Esophagus muscularis mucosa (tissue), 4 donors: Measurements from ENCODE around the gene MSANTD1. TPM values are rescaled to one million over a fixed set of nuclear protein-coding genes. Genes with fewer than 3 reads are reported as not detected.
A peak's percentile ranks its signal among the peaks of the same experiment; 100 is the strongest.

Experiments used
- DNase-seq: peaks from one replicate; pipeline ENCODE4 v3.0.0-alpha.2; 2017; ENCODE audit errors: extremely low spot score
- H3K27ac ChIP-seq, 4 donors: fragments of 200-600 bp; sonication (generic); replicated peaks in 1 of 4; 1 replicate in 3 of 4; 2 replicates in 1 of 4; pipeline ENCODE4 v1.5.1; 2016 to 2019; ENCODE audit warnings: mild to moderate bottlenecking in 1 of 4
- H3K27me3 ChIP-seq, 4 donors: fragments of 200-600 bp; sonication (generic); one replicate each; pipeline versions ENCODE4 v1.5.1 to v1.6.0; 2016 to 2019
- H3K36me3 ChIP-seq, 4 donors: fragments of 200-600 bp; sonication (generic); one replicate each; pipeline ENCODE4 v1.5.1; 2016 to 2019
- H3K4me1 ChIP-seq, 4 donors: fragments of 200-600 bp; sonication (generic); one replicate each; pipeline ENCODE4 v1.5.1; 2016 to 2019
- H3K4me3 ChIP-seq, 4 donors: fragments of 200-600 bp; sonication (generic); 1 replicate in 2 of 4; 2 replicates in 2 of 4; pipeline ENCODE4 v1.5.1; 2016 to 2019; ENCODE audit warnings: mild to moderate bottlenecking in 4 of 4, moderate library complexity in 1 of 4
- H3K9me3 ChIP-seq, 4 donors: fragments of 200-600 bp; sonication (generic); 1 replicate in 3 of 4; 2 replicates in 1 of 4; pipeline ENCODE4 v1.5.1; 2016 to 2019
- CTCF ChIP-seq, 3 experiments: fragments of 200-600 bp in 2 of 3; fragments of 450-650 bp in 1 of 3; sonication (generic) in 2 of 3; IDR thresholded peaks; one replicate each; pipeline ENCODE4 v1.5.1; 2017 to 2019; ENCODE audit warnings: antibody characterized with exemption in 3 of 3, mild to moderate bottlenecking in 2 of 3, moderate library complexity in 1 of 3
- EP300 ChIP-seq: sonication (generic); formaldehyde crosslinking; IDR thresholded peaks from one replicate; pipeline ENCODE4 v1.6.1; 2017; ENCODE audit warnings: antibody characterized with exemption
- POLR2A ChIP-seq: fragments of 450-650 bp; IDR thresholded peaks from one replicate; pipeline ENCODE4 v1.6.1; 2017; ENCODE audit warnings: antibody characterized with exemption, moderate library complexity, mild to moderate bottlenecking, low read depth
- POLR2AphosphoS5 ChIP-seq, 2 donors: sonication (generic); formaldehyde crosslinking; IDR thresholded peaks; one replicate each; pipeline ENCODE4 v1.6.1; 2017; ENCODE audit warnings: antibody characterized with exemption in 2 of 2
- WGBS: methylation state at CpG from one replicate; pipeline ENCODE4 v1.1.5; 2018; 5-methylcytosine and 5-hydroxymethylcytosine counted together
- intact Hi-C: fragments of 100-400 bp; cut with DNase I; formaldehyde crosslinking; loops from one replicate; pipeline ENCODE4 v1.15.1; 2023
- total RNA-seq, 4 donors: library from RNA; depleted of rRNA; stranded (reverse); fragments of >200 nt; gene quantifications; one replicate each; pipeline versions ENCODE4 v1.1.0 to v1.2.1, GENCODE V29; 2016

Gene MSANTD1
- total RNA-seq, 4 donors from 2014 or later, result 0.06 to 0.83 (median 0.40) TPM

DNA sequence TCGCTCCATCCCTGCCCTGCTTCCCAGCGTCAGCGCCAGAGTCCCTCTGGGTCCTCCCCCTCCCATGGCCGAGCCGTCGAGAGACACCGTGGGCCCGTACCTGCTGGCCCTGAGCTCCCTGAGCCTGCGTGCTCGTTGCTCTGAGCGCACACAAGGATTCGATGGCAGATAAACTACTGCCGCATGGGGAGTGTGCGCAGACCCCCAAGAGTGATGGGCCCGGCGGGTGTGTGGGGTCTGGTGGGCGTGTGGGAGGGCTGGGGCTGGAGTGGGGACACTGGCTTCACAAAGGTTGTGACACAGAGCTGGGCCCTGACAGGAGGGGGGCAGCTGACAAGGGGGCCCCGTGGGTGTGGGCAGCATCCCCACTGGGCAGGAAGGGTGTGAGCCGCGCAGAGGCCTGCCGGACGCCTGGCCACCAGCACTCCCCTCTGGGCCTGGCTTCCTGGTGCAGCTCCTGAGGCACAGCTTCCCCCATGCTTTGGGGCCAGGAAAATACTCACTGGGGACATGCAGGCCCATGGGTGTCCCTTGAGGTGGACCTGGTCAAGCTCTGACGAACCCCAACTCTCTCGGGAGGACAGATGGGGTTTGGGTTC lies 39.1 kb downstream of the MSANTD1 start:
- TF ChIP-seq POLR2AphosphoS5 (IDR thresholded peaks at IDR 0.05) (no peak), POLR2A (no peak), EP300 (no peak), CTCF (IDR thresholded peaks at IDR 0.05) (no peak)
- 85% methylated on average over 14 of the region's 24 CpGs for WGBS
- Histone ChIP-seq H3K27ac (no peak overlapping the region), H3K27me3 (peaks cover 0 to 31% (median 3%) of the 10 kb centered on the region in 4 donors), H3K4me3 (no peak overlapping the region), H3K36me3 (no peaks in the 10 kb centered on the region), H3K4me1 (peaks cover 22 to 47% (median 43%) of the 10 kb centered on the region in 4 donors), H3K9me3 (no peaks in the 10 kb centered on the region)
- intact Hi-C loops, result no loop called here
- no peak for DNase-seq

DNA sequence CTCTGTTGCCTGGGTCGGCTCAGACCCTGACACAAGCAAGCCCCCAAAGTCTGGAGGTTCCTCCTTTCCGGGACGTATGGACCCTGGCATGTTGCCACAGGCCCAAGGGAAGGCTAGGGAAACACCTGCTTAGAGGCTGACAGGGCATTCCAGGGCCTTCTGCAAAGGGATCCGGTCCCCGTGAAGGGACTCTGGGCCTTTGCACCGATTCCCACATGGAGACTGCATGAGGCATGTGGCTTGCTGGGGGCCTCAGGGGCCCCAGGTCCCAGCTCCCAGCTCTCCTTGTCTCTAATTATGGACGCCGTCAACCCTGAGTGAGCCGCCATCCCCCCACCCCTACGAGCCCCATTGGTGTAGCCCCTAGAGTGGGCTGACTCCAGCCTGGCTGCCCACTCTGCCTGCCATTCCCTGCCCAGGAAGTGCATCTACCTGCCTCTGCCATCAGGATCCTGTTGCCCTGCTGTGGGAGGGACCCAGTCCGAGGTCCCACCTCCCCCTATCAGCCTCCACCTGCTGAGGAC lies 39.7 kb downstream of the MSANTD1 start:
- H3K27me3 ChIP-seq, result peaks cover 0 to 28% (median 3%) of the 10 kb centered on the region in 4 donors
- 90% methylated on average over 3 of the region's 11 CpGs for WGBS
- no peak overlapping the region for H3K4me3 ChIP-seq
- no peaks in the 10 kb centered on the region for H3K36me3 ChIP-seq
- intact Hi-C loops, result no loop called here
- TF ChIP-seq CTCF (IDR thresholded peaks at IDR 0.05), result no peak
- no peak for TF ChIP-seq EP300
- TF ChIP-seq POLR2A, result no peak
- TF ChIP-seq POLR2AphosphoS5 (IDR thresholded peaks at IDR 0.05), result no peak
- H3K4me1 ChIP-seq, result peaks cover 23 to 50% (median 46%) of the 10 kb centered on the region in 4 donors
- no peak for DNase-seq
- no peak overlapping the region for H3K27ac ChIP-seq
- no peaks in the 10 kb centered on the region for H3K9me3 ChIP-seq

GRCh38 chr4:3290476-3290875 lies 41.5 kb downstream of the MSANTD1 start:
- WGBS, result 95% methylated on average over 11 of the region's 11 CpGs
- Histone ChIP-seq H3K36me3 (no peaks in the 10 kb centered on the region), H3K27ac (no peak overlapping the region), H3K4me3 (no peak overlapping the region), H3K4me1 (peaks cover 31 to 64% (median 58%) of the 10 kb centered on the region in 4 donors), H3K27me3 (peaks cover 0 to 19% (median 3%) of the 10 kb centered on the region in 4 donors), H3K9me3 (no peaks in the 10 kb centered on the region)
- no peak for TF ChIP-seq POLR2A
- TF ChIP-seq POLR2AphosphoS5 (IDR thresholded peaks at IDR 0.05), result no peak
- no peak for TF ChIP-seq CTCF (IDR thresholded peaks at IDR 0.05)
- DNase-seq, result no peak
- intact Hi-C loops, result loop anchor here (5.0 kb wide), 1 partner anchor 88 kb away; no protein-coding TSS in a partner anchor

DNA sequence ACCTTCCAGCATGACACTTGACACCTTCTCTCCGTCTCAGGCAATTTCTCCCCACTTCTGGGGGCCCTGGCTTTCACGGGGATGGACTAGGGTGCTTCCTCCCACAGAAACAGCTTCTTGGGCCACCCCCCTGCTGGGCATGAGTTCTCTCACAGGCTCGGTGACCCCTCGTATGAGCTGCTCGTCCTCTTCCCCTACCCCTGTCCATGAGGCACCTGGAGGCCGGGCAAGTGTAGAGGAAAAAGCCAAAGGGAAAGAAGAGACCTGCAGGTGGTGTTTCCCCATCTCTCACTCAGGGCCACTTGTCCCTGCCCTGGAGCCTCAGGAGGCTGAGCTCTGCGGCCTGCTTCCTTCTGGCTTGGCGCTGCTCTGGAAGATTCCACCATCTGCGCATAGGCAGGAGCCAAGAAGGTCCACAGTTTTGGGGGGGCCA lies 41.9 kb downstream of the MSANTD1 start:
- intact Hi-C loops, result loop anchor here (5.0 kb wide), 1 partner anchor 89 kb away; no protein-coding TSS in a partner anchor

More for the DNA sequence above, 41.9 kb downstream of the MSANTD1 start:
- Histone ChIP-seq H3K9me3 (no peaks in the 10 kb centered on the region), H3K36me3 (no peaks in the 10 kb centered on the region), H3K27me3 (peaks cover 0 to 15% (median 3%) of the 10 kb centered on the region in 4 donors), H3K27ac (peak overlapping the region in 3 of 4 donors; percentile 92 to 99 (median 99)), H3K4me3 (peak overlapping the region in 1 of 4 donors; percentile 89), H3K4me1 (peaks cover 31 to 64% (median 58%) of the 10 kb centered on the region in 4 donors)
- WGBS, result 79% methylated on average over 6 of the region's 9 CpGs
- TF ChIP-seq POLR2AphosphoS5 (IDR thresholded peaks at IDR 0.05), result no peak
- no peak for TF ChIP-seq POLR2A
- no peak for TF ChIP-seq EP300
- TF ChIP-seq CTCF (IDR thresholded peaks at IDR 0.05), result no peak
- DNase-seq, result no peak
